ENCODE data around the gene DMPK. TPM values are rescaled to one million over a fixed set of nuclear protein-coding genes. Genes with fewer than 3 reads are reported as not detected.
A peak's percentile ranks its signal among the peaks of the same experiment; 100 is the strongest.

The DMPK gene
- total RNA-seq, 1 donor: 46.5 TPM

- no peak overlapping the region for H3K4me3 ChIP-seq (ENCODE audit: low read depth, low read length)
- no peak for DNase-seq (ENCODE audit: low read depth)
- no peak for TF ChIP-seq CTCF (IDR thresholded peaks at IDR 0.05; ENCODE audit: insufficient read depth, low read length)
Observed at GRCh38 chr19:45746866-45747265, 35.4 kb downstream of the DMPK start.

GRCh38 chr19:45745606-45746005 is 36.7 kb downstream of the DMPK start:
- TF ChIP-seq CTCF (IDR thresholded peaks at IDR 0.05; ENCODE audit: insufficient read depth, low read length): no peak
- no peak for DNase-seq (ENCODE audit: low read depth)
- no peak overlapping the region for H3K4me3 ChIP-seq (ENCODE audit: low read depth, low read length)

- no peak for DNase-seq (ENCODE audit: low read depth)
- no peak for TF ChIP-seq CTCF (IDR thresholded peaks at IDR 0.05; ENCODE audit: insufficient read depth, low read length)
- H3K4me3 ChIP-seq (ENCODE audit: low read depth, low read length): no peak overlapping the region
Observed at GRCh38 chr19:45742969-45743368, 39.3 kb downstream of the DMPK start.

GRCh38 chr19:45739498-45740439 is 42.5 kb downstream of the DMPK start:
- no peak overlapping the region for H3K4me3 ChIP-seq (ENCODE audit: low read depth, low read length)
- TF ChIP-seq CTCF (IDR thresholded peaks at IDR 0.05; ENCODE audit: insufficient read depth, low read length): no peak
- DNase-seq (ENCODE audit: low read depth): no peak

- no peak within 1 kb of the TSS for H3K4me3 ChIP-seq (ENCODE audit: low read depth, low read length)
- no peak for DNase-seq (ENCODE audit: low read depth)
- TF ChIP-seq CTCF (IDR thresholded peaks at IDR 0.05; ENCODE audit: insufficient read depth, low read length): no peak
Observed at GRCh38 chr19:45733160-45733810, 49.0 kb downstream of the DMPK start, which contains the start of gene MEIOSIN. Gene MEIOSIN, plus strand, starts transcription at chr19:45733439. Its CDS starts 1,938 bp downstream, at chr19:45735377.

GRCh38 chr19:45730368-45731288 is 51.7 kb downstream of the DMPK start, which contains the start of gene FBXO46:
Gene FBXO46, minus strand, starts transcription at chr19:45730896. Its CDS starts 17,401 bp downstream, at chr19:45713495.
- TF ChIP-seq CTCF (IDR thresholded peaks at IDR 0.05; ENCODE audit: insufficient read depth, low read length): peak; percentile 32
- peak; percentile 99 for DNase-seq (ENCODE audit: low read depth)
- H3K4me3 ChIP-seq (ENCODE audit: low read depth, low read length): peak within 1 kb of the TSS; percentile 95
